ENCODE measurements around the gene NXPH4.

NXPH4 gene

DNA sequence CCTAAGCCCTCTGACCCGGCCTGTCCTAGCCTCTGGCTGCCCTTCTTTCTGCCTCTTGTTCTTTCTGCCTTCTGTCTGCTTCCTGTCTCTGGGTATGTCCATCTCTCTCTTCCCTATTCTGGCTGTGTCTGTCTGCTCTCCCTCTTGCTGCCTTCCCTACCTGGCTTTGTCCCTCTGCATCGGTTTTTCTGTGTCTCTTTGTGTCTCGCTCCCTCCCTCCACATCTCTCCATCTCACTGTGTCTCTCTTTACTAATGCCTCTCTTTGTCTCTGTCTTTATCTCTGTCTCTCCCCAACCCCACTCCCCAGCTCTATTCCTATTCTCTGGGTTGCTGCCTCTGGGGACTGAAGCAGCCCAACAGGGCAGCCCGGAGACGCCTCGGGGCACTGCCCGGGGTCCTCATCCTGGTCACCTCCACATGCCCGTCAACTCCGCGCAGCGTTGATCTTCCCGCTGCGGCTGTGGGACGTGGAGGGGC is 23.0 kb downstream of the NXPH4 start:
- DNase-seq (ENCODE audit: low read depth) = no peak
- H3K4me3 ChIP-seq (ENCODE audit: low read depth, low read length) = peak overlapping the region; percentile 62
- TF ChIP-seq, protein P1, sequence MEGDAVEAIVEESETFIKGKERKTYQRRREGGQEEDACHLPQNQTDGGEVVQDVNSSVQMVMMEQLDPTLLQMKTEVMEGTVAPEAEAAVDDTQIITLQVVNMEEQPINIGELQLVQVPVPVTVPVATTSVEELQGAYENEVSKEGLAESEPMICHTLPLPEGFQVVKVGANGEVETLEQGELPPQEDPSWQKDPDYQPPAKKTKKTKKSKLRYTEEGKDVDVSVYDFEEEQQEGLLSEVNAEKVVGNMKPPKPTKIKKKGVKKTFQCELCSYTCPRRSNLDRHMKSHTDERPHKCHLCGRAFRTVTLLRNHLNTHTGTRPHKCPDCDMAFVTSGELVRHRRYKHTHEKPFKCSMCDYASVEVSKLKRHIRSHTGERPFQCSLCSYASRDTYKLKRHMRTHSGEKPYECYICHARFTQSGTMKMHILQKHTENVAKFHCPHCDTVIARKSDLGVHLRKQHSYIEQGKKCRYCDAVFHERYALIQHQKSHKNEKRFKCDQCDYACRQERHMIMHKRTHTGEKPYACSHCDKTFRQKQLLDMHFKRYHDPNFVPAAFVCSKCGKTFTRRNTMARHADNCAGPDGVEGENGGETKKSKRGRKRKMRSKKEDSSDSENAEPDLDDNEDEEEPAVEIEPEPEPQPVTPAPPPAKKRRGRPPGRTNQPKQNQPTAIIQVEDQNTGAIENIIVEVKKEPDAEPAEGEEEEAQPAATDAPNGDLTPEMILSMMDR (conservative IDR thresholded peaks at IDR 0.05; ENCODE audit: low read depth, low read length) = no peak

DNA sequence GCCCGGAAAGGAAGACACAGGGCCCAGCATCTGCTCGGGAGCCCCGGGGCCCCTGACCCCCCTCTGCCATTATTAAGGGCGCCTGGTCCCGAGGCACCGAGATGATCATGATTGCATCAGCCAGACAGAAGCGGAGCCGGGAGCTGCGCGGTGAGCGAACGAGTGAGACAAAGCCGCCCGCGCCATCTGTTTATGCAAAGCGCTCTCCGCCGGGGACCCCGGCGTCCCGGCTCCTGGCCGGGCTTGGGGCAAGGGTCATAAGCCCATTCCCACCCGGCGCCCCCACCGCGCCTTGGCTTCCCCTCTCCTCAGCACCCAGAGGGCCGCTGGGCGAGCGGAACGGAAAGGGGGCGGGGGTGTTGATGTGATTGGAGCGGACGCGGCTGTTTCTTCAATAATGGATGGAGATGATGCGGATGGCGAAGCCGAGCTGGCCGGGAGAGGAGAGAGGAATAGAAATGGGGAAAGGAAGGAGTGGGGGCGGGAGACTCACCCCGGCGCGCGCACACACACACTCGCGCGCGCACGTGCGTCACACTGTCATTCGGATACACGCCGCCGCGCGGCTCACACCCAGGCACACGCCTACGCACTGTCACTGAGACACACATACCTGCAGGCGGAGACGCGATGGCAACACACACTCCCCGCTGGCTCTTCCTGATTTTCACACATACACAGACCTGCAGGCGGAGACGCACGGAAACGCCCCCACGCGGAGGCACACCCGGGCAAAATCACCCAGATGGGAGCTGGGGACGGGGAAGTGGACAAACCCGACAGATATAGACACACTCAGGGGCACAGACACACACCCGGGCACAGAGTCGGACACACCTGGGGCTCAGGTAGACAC is 23.7 kb downstream of the NXPH4 start:
- peak; percentile 53 for DNase-seq (ENCODE audit: low read depth)
- TF ChIP-seq, protein P1 (conservative IDR thresholded peaks at IDR 0.05; ENCODE audit: low read depth, low read length) = no peak

DNA sequence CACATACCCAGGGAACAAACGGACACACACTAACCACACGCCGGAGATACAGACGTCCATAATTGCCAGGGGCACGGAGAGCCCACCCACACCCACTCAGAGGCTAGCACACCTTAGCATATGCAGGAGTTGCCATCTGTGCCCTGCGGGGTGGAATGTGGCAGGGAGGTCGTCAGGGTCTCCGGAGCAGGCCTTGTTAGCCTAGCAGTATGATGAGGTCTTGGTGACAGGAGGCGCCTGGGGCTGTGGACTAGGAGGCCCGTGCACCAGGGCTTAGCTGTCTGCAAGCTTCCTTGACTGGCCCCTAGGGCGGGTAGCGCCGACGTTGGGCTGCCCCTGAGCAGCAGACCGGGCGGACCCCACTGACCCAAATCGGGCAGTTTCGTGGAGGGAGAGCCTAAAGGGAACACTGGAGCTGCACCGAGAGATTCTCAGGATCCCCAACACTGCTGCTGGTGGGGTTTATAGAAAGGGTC is 24.4 kb downstream of the NXPH4 start:
- peak overlapping the region; percentile 62 for H3K4me3 ChIP-seq (ENCODE audit: low read depth, low read length)
- no peak for DNase-seq (ENCODE audit: low read depth)

More for the DNA sequence above, 23.7 kb downstream of the NXPH4 start:
- H3K4me3 ChIP-seq (ENCODE audit: low read depth, low read length) = peak overlapping the region; percentile 62

DNA sequence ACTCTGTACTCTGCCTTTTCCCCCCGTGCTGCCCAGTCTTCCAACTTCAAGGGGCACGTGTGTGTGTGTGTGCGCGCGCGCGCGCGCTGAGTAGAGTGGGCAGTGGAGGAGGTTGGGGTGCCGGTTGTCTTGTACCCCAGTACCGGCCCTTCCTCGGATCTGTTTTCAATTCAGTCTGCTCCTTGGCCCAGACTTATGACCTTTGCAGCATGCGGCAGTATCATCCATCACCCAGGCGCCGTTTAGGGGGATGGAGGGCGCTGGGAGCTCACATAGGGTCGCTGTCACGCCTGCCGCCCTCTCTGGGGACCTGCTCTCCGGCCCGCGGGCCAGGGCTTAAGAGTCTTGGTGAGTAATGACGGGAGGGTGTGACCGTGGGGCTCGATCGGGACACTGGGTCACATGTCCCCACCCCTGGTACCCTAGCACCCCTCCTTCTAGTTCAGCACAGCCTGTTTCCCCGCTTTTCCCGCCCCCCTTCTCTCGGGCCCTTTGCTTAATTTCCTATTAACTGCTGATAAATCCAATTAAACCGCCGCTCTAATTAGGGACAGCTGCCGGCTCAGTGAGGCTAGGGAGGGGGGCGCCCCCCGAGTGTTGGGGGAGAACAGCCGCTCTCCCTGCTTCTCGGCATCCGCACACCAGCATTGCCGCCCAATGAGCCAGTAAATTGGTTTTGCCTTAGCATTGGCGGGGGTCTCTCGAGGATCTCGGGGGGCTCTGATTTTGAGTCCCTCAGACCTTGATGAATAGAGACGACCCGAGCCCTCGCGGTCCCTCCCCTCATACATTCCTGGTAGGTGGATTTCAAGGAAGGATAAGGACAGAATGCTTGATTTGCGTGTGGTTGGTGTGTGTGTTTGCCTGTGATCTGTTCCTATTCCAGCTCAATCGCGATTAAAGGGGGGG is 25.1 kb downstream of the NXPH4 start:
- H3K4me3 ChIP-seq (ENCODE audit: low read depth, low read length) = no peak overlapping the region
- no peak for DNase-seq (ENCODE audit: low read depth)

More for the DNA sequence above, 24.4 kb downstream of the NXPH4 start:
- TF ChIP-seq, protein P1 (conservative IDR thresholded peaks at IDR 0.05; ENCODE audit: low read depth, low read length) = peak; percentile 4

DNA sequence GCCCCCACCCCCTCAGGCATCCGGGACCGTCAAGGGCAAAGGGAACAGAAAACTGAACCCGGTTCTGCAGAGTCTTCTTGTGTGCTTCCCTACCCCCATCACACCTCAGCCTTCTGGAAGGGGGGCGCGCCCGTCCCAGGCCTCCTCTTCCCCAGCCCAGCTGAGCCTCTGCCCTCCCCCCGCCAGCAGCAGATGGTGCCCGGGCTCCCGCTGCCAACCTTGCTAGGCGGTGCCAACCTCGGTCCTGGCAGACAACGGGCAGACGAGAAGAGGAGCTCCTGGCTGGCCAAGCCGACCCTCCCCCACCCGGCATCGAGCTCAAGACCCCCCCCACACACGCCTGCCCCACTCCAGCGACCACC is 25.7 kb downstream of the NXPH4 start:
- TF ChIP-seq, protein P1 (conservative IDR thresholded peaks at IDR 0.05; ENCODE audit: low read depth, low read length) = no peak
- H3K4me3 ChIP-seq (ENCODE audit: low read depth, low read length) = no peak overlapping the region
- no peak for DNase-seq (ENCODE audit: low read depth)

More for the DNA sequence above, 25.1 kb downstream of the NXPH4 start:
- TF ChIP-seq, protein P1 (conservative IDR thresholded peaks at IDR 0.05; ENCODE audit: low read depth, low read length) = no peak

DNA sequence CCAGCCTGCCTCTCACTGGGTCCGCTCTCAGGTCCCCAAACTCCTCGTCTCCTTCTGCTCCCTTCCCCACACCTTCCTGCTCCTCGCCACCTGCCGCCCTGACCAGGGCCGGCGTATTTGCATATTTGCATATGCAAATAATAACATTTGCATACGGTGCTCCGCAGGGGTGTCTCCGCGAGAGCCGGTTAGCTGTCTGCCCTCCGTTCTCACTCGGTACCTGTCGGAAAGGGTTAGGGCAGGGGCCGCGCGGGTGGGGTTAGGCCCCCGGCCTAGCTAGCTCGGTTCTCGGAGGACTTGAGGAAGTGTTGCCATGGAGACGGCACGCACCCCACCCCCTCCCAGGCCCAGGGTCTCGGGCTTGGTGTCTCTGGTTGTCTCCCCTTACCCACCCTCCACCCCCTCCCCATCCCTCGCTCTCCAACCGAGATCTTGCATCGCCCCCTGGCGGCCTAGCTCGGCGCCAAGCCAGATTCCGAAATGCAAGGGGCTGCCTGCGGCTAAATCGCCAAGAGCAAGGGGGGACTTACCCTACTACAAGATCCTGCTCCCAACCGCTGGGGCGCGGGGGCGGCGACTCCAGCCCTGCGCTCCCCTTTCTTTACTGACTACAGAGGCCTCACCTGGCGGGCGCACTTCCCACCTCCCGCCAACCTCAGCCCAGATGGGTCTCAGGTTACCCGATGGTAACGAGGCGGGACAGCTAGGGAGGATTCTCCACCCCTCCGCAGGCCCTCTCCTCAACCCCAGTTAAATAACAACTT is 26.3 kb downstream of the NXPH4 start:
- peak overlapping the region; percentile 17 for H3K4me3 ChIP-seq (ENCODE audit: low read depth, low read length)
- peak; percentile 52 for DNase-seq (ENCODE audit: low read depth)
- TF ChIP-seq, protein P1 (conservative IDR thresholded peaks at IDR 0.05; ENCODE audit: low read depth, low read length) = peak; percentile 73

Measured in choroid plexus epithelial cell (primary cell).